GM08714 (cell line): ENCODE measurements around the gene DHRSX.
"Not testable (repeated sequence)": the region's sequence is repeated elsewhere in the genome, so short reads cannot be mapped to it uniquely, and the experiment has no call there.

Experiments used
- H3K4me3 ChIP-seq: fragments of 200-500 bp; sonication (Bioruptor generic); 2 replicates; pipeline ENCODE4 v1.5.1; 2014; ENCODE audit warnings: mild to moderate bottlenecking, low read length, inconsistent platforms
- ZNF274 ChIP-seq: IDR thresholded peaks from 2 replicates; pipeline ENCODE4 v1.6.1; 2012; ENCODE audit warnings: mild to moderate bottlenecking, low read depth, low read length

DHRSX gene

DNA sequence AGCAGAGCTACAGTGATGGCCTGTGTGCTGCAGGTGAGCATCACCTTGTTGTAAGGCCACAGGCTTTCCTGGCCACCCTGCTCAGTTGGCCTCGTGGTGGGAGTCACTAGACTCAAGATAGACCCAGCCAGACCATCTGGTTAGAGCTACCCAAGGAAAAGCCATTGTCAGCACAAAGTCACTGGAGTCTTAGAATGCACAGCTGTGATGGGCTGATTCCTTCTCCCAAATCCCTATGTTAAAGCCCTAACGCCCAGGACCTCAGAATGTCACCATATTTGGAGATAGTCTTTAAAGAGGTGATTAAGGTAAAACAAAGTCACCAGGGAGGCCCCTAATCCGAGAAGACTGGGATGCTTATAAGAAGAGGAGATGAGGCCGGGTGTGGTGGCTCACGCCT is 173.4 kb downstream of the DHRSX start:
- no peak overlapping the region for H3K4me3 ChIP-seq
- TF ChIP-seq ZNF274, result no peak

DNA sequence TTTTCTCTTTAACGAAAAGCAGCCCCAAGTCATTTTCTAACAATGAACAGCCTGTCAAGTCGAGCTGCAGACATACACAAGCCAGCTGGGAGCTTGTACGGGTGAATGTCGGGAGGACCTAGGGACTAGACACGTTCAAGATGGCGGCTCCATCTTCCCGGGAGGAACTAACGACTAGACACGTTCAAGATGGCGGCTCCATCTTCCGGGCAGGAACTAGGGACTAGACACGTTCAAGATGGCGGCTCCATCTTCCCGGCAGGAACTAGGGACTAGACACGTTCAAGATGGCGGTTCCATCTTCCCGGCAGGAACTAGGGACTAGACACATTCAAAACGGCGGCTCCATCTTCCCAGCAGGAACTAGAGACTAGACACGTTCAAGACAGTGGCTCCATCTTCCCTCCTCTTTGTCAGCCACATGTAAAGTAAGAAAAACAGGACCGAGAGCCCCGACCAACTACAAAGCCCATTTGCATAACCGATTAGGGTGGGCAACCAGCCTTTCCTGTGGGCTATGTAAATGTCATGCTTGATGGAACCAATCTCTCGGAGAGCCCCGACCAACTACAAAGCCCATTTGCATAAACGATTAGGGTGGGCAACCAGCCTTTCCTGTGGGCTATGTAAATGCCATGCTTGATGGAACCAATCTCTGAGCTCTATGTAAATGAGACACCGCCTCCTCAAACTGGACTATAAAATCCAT is 175.5 kb downstream of the DHRSX start:
- TF ChIP-seq ZNF274, result no peak
- H3K4me3 ChIP-seq, result peak overlapping the region; percentile 63; the same call in 1 of the 2 replicates

DNA sequence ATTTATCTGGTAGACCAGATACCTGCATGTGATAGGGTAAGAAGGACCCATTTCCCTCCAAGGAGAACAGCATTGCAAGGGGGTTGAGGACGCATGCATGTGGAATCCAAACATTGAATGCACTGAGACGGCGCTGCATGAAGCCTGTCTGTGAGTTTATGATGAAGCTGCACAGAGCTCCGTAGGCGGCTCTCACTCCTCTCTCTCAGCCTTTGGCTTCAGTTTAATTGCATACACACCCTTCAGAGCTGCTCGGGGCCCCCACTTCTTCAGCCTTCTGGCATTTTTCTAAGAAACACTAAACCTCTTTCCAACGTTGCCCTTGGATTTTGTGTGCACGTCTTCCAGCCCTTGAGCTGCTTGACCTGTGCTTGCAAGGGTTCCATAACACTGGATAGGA is 176.6 kb downstream of the DHRSX start:
- TF ChIP-seq ZNF274, result no peak
- H3K4me3 ChIP-seq, result no peak overlapping the region

DNA sequence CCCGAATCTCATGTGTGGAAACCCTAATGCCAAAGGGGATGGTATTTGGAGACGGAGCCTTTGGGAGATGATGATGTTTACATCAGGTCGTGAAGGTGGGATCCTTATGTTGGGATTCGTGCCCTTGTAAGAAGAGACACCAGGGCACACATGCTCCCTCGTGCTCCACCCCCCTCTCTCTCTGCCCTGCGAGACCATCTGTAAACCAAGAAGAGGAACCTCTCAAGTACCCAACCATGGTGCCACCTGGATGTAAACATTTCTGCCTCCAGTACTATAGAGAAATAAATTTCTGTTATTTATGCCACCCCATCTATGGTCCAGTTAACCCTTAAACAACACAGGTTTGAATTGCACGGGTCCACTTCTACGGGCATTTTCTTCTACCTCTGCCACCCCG is 179.4 kb downstream of the DHRSX start:
- TF ChIP-seq ZNF274, result no peak
- H3K4me3 ChIP-seq, result no peak overlapping the region

DNA sequence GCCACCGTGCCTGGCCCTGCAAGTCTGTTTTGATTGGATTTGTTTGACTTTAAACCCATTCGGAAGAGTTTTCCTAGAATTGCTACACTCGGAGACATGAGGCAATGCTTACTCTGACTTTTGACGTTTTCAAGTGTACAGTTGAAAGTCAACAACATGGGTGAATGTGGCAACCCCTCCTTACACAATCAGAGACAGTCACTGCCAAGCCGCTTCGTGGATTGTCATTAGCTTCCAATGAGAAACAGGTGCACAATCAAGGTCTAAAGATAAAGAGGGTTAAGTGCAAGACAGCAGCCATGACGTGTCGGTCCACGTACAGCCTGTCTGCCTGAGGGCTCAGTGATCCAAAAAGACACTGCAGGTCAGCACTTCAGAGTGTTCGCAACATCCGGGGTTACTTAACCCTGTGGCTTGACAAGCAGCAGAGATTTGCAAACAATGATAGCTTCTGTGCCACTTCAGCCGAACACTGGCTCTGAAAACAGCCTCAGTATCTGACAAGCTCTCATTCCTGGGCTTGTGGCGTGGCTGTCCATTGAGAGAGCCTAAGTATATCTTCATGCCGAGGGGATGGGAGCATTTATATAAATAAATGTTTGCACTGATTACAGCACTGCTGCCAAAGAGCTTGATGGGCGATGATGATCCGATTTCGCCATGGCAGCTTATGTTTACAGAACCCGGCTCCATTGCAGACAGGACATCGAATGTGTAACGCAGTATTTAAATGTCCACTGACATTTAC is 180.0 kb downstream of the DHRSX start:
- TF ChIP-seq ZNF274, result no peak
- no peak overlapping the region for H3K4me3 ChIP-seq

DNA sequence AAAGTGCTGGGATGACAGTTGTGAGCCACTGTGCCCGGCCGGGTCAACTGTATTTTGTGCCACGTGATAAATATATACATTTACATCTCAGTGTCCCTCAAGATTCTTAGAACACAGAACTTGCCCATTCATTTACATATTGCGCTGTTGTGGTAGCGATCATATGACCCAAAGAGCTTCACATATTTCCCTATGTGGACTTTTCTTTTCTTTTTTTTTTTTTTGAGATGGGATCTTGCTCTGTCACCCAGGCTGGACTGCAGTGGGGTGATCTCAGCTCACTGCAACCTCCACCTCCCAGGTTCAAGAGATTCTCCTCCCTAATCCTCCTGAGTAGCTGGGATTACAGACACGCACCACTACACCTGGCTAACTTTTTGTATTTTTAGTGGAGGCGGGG is 180.7 kb downstream of the DHRSX start:
- H3K4me3 ChIP-seq, result no peak overlapping the region
- no peak for TF ChIP-seq ZNF274

DNA sequence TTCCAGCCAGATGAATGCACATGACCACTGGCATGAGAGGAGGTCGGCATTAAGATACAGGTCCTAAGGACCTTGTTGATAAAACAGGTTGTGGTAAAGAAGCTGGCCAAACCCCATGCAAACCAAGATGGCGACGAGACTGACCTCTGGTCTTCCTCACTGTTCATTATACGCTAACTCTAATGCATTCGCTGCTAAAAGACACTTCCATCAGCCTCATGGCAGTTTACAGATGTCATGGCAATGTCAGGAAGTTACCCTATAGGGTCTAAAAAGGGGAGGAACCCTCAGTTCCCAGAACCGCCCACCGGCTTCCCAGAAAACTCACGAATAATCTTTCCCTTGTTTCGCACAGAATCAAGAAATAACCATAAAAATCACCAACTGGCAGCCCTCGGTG is 182.4 kb downstream of the DHRSX start:
- TF ChIP-seq ZNF274, result no peak
- no peak overlapping the region for H3K4me3 ChIP-seq

DNA sequence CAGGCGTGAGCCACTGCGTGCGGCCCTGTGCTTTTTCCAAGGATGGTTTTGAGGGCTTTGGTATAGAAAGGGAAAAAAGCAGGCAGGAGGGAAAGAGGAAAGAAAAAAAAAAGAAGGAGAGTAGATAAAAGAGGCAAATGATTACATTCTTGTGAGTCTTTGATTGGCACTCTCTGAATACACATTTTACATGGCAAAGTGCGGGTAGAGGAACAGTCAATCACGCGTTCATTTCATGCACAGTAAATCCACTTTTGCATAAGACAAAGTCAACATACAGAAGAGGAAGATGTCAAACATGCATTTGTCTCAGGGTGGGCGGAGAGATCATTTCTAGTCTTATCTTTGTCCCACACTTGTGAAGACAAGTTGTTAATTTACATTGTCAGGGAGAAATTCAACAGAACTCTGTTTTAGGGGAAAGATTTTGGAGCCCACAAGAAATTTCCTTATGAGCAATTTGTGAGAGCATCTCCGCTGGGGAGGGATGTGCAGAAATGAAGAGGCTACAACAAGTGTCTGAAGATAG is 183.2 kb downstream of the DHRSX start:
- no peak for TF ChIP-seq ZNF274

DNA sequence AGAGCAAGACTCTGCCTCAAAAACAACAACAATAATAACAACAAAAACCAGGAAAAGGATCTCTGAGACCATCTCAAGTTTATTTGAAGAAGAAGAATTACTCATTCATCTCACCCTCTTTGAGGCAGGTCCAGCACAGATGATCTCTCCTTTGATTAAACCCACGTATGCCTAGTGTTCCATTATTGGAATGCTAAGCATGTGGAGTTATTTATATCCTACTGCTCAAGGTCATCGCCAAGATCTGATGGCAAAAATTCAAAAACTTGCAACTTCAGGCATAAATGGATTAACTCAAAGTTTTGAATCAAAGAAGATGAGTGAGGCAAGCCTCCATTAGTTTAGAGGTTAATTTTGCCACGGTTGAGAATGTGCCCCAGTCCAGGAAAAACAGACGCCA is 184.2 kb downstream of the DHRSX start:
- H3K4me3 ChIP-seq, result no peak overlapping the region
- TF ChIP-seq ZNF274, result no peak

More for the DNA sequence above, 183.2 kb downstream of the DHRSX start:
- no peak overlapping the region for H3K4me3 ChIP-seq

DNA sequence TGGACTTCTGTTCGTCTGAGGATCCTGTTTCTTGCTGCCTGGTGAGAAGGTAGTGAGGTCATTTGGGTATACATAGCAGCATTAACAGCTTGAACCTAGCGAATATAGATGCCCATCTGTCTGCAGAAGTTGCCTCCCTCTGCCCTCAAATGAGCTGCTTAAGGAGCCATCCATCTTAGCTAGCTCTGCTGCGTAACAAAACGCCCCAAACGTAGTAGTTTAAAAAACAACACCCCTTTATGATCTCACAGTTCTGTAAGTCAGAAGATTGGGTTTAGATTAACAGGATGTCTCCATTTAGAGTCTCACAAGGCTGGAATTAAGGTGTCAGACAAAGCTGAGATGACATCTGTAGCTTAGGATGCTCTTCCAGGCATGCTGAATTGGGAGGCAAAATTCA is 185.3 kb downstream of the DHRSX start:
- H3K4me3 ChIP-seq, result no peak overlapping the region
- no peak for TF ChIP-seq ZNF274

DNA sequence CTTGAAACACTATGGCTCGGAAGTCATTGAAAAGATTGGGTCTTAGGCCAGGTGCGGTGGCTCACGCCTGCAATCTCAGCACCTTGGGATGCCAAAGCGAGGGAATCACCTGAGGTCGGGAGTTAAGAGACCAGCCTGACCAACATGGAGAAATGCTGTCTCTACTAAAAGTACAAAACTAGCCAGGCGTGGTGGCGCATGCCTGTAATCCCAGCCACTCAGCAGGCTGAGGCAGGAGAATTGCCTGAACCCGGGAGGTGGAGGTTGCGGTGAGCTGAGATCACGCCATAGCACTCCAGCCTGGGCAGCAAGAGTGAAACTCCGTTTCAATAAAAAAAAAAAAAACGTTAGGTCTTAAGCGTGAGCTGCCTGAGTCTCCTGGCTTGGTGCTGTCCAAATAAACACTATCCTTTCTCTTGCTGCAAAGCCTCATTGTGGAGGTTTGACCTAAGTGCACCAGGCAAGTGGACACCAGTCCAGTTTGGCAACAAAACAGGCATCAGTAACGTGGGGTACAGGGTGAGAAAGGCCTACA is 185.9 kb downstream of the DHRSX start:
- no peak for TF ChIP-seq ZNF274
- no peak overlapping the region for H3K4me3 ChIP-seq

DNA sequence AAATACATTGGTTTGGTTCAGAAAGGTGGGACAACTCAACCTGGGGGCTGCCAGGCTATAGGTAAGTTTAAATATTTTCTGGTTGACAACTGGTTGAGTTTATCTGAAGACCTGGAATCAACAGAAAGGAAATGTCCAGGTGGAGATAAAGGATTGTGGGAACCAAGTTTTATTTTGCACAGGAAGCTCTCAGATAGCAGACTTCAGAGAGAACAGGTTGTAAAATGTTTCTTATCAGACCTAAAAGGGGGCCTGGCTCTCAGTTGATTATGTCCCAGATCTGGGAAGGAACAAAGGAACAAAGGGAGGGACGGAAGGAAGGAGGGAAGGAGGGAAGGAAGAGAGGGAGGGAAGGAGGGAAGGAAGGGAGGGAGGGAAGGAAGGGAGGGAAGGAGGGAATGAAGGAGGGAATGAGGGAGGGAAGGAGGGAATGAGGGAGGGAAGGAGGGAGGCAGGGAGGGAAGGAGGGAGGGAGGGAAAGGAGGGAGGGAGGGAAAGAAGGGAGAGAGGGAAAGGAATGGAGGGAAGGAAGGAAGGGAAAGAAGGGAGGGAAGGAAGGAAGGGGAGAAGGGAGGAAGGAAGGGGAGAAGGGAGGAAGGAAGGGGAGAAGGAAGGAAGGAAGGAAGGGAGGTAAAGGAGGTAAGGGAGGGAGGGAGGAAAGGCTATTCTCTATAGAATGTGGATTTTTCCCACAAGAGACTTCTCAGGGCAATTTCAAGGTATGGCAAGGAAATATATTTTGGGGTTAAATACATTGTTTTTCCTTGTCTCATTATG is 186.7 kb downstream of the DHRSX start:
- no peak for TF ChIP-seq ZNF274
- no peak overlapping the region for H3K4me3 ChIP-seq

DNA sequence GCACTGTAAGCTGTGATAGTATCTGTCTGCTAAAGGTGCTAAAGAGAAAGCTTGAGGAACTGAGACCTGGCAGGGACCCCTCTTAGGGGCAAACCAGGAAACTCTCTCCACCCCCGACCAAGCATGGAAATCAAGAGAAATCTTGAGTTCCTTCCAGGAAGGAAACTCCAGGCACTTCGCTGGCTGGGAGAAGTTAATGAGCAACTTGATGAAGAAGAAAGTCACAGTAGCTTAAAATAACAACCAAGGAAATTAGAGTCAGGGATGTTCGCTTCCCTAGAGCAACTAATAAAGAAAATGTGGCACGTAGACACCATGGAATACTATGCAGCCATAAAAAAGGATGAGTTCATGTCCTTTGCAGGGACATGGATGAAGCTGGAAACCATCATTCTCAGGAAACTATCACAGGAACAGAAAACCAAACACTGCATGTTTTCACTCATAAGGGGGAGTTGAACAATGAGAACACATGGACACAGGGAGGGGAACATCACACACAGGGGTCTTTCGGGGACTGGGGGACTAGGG is 188.7 kb downstream of the DHRSX start:
- H3K4me3 ChIP-seq, result not testable (repeated sequence)

DNA sequence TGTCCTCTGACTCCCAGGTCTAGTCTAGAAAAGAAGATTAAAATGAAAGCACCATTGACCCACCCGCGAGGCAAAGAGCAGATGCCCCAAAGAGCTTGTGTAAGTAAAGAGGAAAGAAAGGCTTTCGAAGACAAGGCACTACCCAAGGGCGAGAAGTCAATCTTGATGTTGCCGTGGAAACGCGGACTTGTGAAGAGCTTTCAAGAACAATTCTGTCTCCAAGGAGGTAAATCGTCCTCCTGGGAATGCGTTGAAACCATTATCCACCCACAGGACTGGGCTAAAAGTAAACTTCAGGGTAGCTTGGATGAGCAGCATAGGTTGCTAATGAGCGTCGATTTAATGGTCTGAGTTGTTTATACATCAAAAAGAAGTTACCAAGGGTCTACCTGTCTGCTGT is 189.3 kb downstream of the DHRSX start:
- no peak overlapping the region for H3K4me3 ChIP-seq
- no peak for TF ChIP-seq ZNF274
